Measurements from ENCODE around the gene ACVRL1. TPM values are rescaled to one million over a fixed set of nuclear protein-coding genes. Genes with fewer than 3 reads are reported as not detected.

Gene ACVRL1
- total RNA-seq, 1 donor from 2014 or later: 2.0 TPM

- no peak overlapping the region for H2AFZ ChIP-seq (replicated peaks)
- no peak for DNase-seq (ENCODE audit: low spot score)
Observed at GRCh38 chr12:51889216-51890132, 17.8 kb upstream of the ACVRL1 start.

GRCh38 chr12:51890133-51890464 lies 17.2 kb upstream of the ACVRL1 start:
- H2AFZ ChIP-seq (replicated peaks): no peak overlapping the region
- no peaks in the 10 kb centered on the region for H4K20me1 ChIP-seq (ENCODE audit: low read depth)
- Mint-ChIP-seq H3K4me1 (peaks cover 16% of the 10 kb centered on the region), H3K36me3 (no peaks in the 10 kb centered on the region), H3K27ac (no peak overlapping the region), H3K4me3 (no peak overlapping the region), H3K9me3 (no peaks in the 10 kb centered on the region), H3K27me3 (ENCODE audit: insufficient read depth, low read depth) (peaks cover 19% of the 10 kb centered on the region)
- peaks cover 3% of the 10 kb centered on the region for H3K27me3 ChIP-seq
- peaks cover 5% of the 10 kb centered on the region for H3F3A ChIP-seq (ENCODE audit: low read depth)
- no peak for DNase-seq (ENCODE audit: low spot score)
- H3K9ac ChIP-seq: no peak overlapping the region
- peaks cover 7% of the 10 kb centered on the region for H3K4me1 ChIP-seq
- no peak overlapping the region for H3K4me3 ChIP-seq
- H3K9me3 ChIP-seq (ENCODE audit: low read depth): no peaks in the 10 kb centered on the region
- no peaks in the 10 kb centered on the region for H3K79me2 ChIP-seq (ENCODE audit: low read depth)
- H3K27ac ChIP-seq: no peak overlapping the region
- H3K36me3 ChIP-seq: no peaks in the 10 kb centered on the region
- TF ChIP-seq EZH2 (IDR thresholded peaks at IDR 0.05): no peak
- TF ChIP-seq EZH2phosphoT487 (IDR thresholded peaks at IDR 0.05): no peak
- TF ChIP-seq CTCF (IDR thresholded peaks at IDR 0.05): no peak
- no peak overlapping the region for H3K4me2 ChIP-seq

More at GRCh38 chr12:51889216-51890132, 17.8 kb upstream of the ACVRL1 start:
- H3K27me3 Mint-ChIP-seq (ENCODE audit: insufficient read depth, low read depth): peaks cover 22% of the 10 kb centered on the region
- no peaks in the 10 kb centered on the region for H3K36me3 Mint-ChIP-seq
- no peak overlapping the region for H3K27ac Mint-ChIP-seq
- TF ChIP-seq EZH2phosphoT487 (IDR thresholded peaks at IDR 0.05) (no peak), EZH2 (IDR thresholded peaks at IDR 0.05) (no peak), CTCF (IDR thresholded peaks at IDR 0.05) (peak; percentile 39)
- H3K9me3 Mint-ChIP-seq: no peaks in the 10 kb centered on the region
- peaks cover 5% of the 10 kb centered on the region for H3F3A ChIP-seq (ENCODE audit: low read depth)
- peaks cover 13% of the 10 kb centered on the region for H3K4me1 Mint-ChIP-seq
- no peaks in the 10 kb centered on the region for H3K9me3 ChIP-seq (ENCODE audit: low read depth)
- no peaks in the 10 kb centered on the region for H3K79me2 ChIP-seq (ENCODE audit: low read depth)
- no peak overlapping the region for H3K9ac ChIP-seq
- H3K4me3 Mint-ChIP-seq: no peak overlapping the region
- peaks cover 6% of the 10 kb centered on the region for H3K4me1 ChIP-seq
- no peaks in the 10 kb centered on the region for H3K36me3 ChIP-seq
- no peak overlapping the region for H3K27ac ChIP-seq
- peaks cover 3% of the 10 kb centered on the region for H3K27me3 ChIP-seq
- no peaks in the 10 kb centered on the region for H4K20me1 ChIP-seq (ENCODE audit: low read depth)
- no peak overlapping the region for H3K4me3 ChIP-seq
- no peak overlapping the region for H3K4me2 ChIP-seq

GRCh38 chr12:51890511-51891171 lies 16.7 kb upstream of the ACVRL1 start:
- no peak overlapping the region for H3K4me3 ChIP-seq
- peaks cover 17% of the 10 kb centered on the region for H3K27me3 Mint-ChIP-seq (ENCODE audit: insufficient read depth, low read depth)
- H3K4me2 ChIP-seq: no peak overlapping the region
- no peak overlapping the region for H3K27ac ChIP-seq
- no peaks in the 10 kb centered on the region for H3K9me3 Mint-ChIP-seq
- H3K27me3 ChIP-seq: peaks cover 3% of the 10 kb centered on the region
- no peak overlapping the region for H2AFZ ChIP-seq (replicated peaks)
- H3K9me3 ChIP-seq (ENCODE audit: low read depth): no peaks in the 10 kb centered on the region
- H3K9ac ChIP-seq: no peak overlapping the region
- no peaks in the 10 kb centered on the region for H3K36me3 ChIP-seq
- TF ChIP-seq CTCF (IDR thresholded peaks at IDR 0.05): no peak
- TF ChIP-seq EZH2 (IDR thresholded peaks at IDR 0.05): no peak
- no peak for TF ChIP-seq EZH2phosphoT487 (IDR thresholded peaks at IDR 0.05)
- H3K4me3 Mint-ChIP-seq: no peak overlapping the region
- no peaks in the 10 kb centered on the region for H3K79me2 ChIP-seq (ENCODE audit: low read depth)
- H3K36me3 Mint-ChIP-seq: no peaks in the 10 kb centered on the region
- H3K4me1 ChIP-seq: peaks cover 12% of the 10 kb centered on the region
- H3K4me1 Mint-ChIP-seq: peaks cover 20% of the 10 kb centered on the region
- DNase-seq (ENCODE audit: low spot score): no peak
- H4K20me1 ChIP-seq (ENCODE audit: low read depth): no peaks in the 10 kb centered on the region
- peaks cover 10% of the 10 kb centered on the region for H3F3A ChIP-seq (ENCODE audit: low read depth)
- H3K27ac Mint-ChIP-seq: no peak overlapping the region

All from neural progenitor cell (in vitro differentiated cells).